Frontal cortex (tissue), 4 donors: Measurements from ENCODE around the gene SETBP1. TPM values are rescaled to one million over a fixed set of nuclear protein-coding genes. Genes with fewer than 3 reads are reported as not detected.

ENCODE experiments used
- DNase-seq, 2 donors: peaks; one replicate each; pipeline ENCODE4 v3.0.0; 2012; ENCODE audit warnings: low spot score in 2 of 2
- FAIRE-seq: peaks from 2 replicates; lab custom pipeline; 2012; peaks lifted over from hg19 to GRCh38; lab: Jason Lieb, UNC
- total RNA-seq: library from RNA; depleted of rRNA; stranded (reverse); fragments of >200 nt; gene quantifications from one replicate; pipeline ENCODE4 v1.2.3, GENCODE V29; 2014
- donor health status: control.
- donor health status: control.
- donor health status: control.

Gene SETBP1
- total RNA-seq, 1 donor from 2014 or later = 34.2 TPM

GRCh38 chr18:44678725-44679055 lies 2.0 kb upstream of the SETBP1 start:
- FAIRE-seq (no peak), DNase-seq (no peak)

GRCh38 chr18:44679056-44679913 lies 1.4 kb upstream of the SETBP1 start:
- DNase-seq (peak; percentile 86 to 89), FAIRE-seq (no peak)

GRCh38 chr18:44679914-44680272 lies 795 bp upstream of the SETBP1 start:
- DNase-seq (peak in 1 of 2 donors; percentile 49), FAIRE-seq (no peak)

GRCh38 chr18:44681076-44681970 lies 635 bp downstream of the SETBP1 start:
- DNase-seq (peak in 1 of 2 donors; percentile 35), FAIRE-seq (no peak)

GRCh38 chr18:44682201-44682870 lies 1.6 kb downstream of the SETBP1 start:
- FAIRE-seq (no peak), DNase-seq (no peak)

- DNase-seq = no peak
- no peak for FAIRE-seq
Observed at GRCh38 chr18:44682871-44683221, 2.2 kb downstream of the SETBP1 start.

- no peak for DNase-seq
- FAIRE-seq = no peak
Observed at GRCh38 chr18:44683556-44683955, 2.9 kb downstream of the SETBP1 start.

GRCh38 chr18:44685296-44685695 lies 4.6 kb downstream of the SETBP1 start:
- DNase-seq = no peak
- FAIRE-seq = no peak

GRCh38 chr18:44686156-44686555 lies 5.5 kb downstream of the SETBP1 start:
- FAIRE-seq = no peak

GRCh38 chr18:44687421-44687820 lies 6.7 kb downstream of the SETBP1 start:
- DNase-seq = no peak
- no peak for FAIRE-seq

More at GRCh38 chr18:44686156-44686555, 5.5 kb downstream of the SETBP1 start:
- no peak for DNase-seq

- DNase-seq = no peak
- FAIRE-seq = no peak
Observed at GRCh38 chr18:44689736-44690135, 9.0 kb downstream of the SETBP1 start.

- DNase-seq = no peak
- FAIRE-seq = no peak
Observed at GRCh38 chr18:44691148-44691925, 10.6 kb downstream of the SETBP1 start.

- DNase-seq (no peak), FAIRE-seq (no peak)
Observed at GRCh38 chr18:44693030-44693784, 12.5 kb downstream of the SETBP1 start.

GRCh38 chr18:44695503-44695902 lies 14.8 kb downstream of the SETBP1 start:
- FAIRE-seq (no peak), DNase-seq (no peak)

GRCh38 chr18:44696892-44697291 lies 16.2 kb downstream of the SETBP1 start:
- DNase-seq = no peak

GRCh38 chr18:44697315-44697714 lies 16.6 kb downstream of the SETBP1 start:
- FAIRE-seq (no peak), DNase-seq (no peak)

More at GRCh38 chr18:44696892-44697291, 16.2 kb downstream of the SETBP1 start:
- FAIRE-seq = no peak

- no peak for DNase-seq
- FAIRE-seq = peak; percentile 24
Observed at GRCh38 chr18:44698518-44698917, 17.8 kb downstream of the SETBP1 start.

GRCh38 chr18:44699572-44700261 lies 19.0 kb downstream of the SETBP1 start:
- no peak for DNase-seq
- FAIRE-seq = no peak
